Endodermal cell (in vitro differentiated cells): ENCODE data around the gene CAMK2D. TPM values are rescaled to one million over a fixed set of nuclear protein-coding genes. Genes with fewer than 3 reads are reported as not detected.

Experiments
- DNase-seq: peaks from one replicate; pipeline ENCODE4 v3.0.0-alpha.2; 2017
- H3K27ac ChIP-seq: 2 replicates; pipeline ENCODE4 v1.5.1; 2013; ENCODE audit warnings: mild to moderate bottlenecking, low read depth, low read length, moderate library complexity
- H3K27me3 ChIP-seq: 2 replicates; pipeline ENCODE4 v1.6.1; 2013; ENCODE audit warnings: mild to moderate bottlenecking, low read length, moderate library complexity; ENCODE audit not compliant: insufficient read depth, control insufficient read depth, poor library complexity, severe bottlenecking
- H3K36me3 ChIP-seq: 2 replicates; pipeline ENCODE4 v1.7.0; 2013; ENCODE audit warnings: mild to moderate bottlenecking, low read length, moderate library complexity; ENCODE audit not compliant: control insufficient read depth, insufficient read depth
- H3K4me1 ChIP-seq: one replicate; pipeline ENCODE4 v1.7.0; 2013; ENCODE audit warnings: low read length; ENCODE audit not compliant: control insufficient read depth, insufficient read depth
- H3K4me3 ChIP-seq: 2 replicates; pipeline ENCODE4 v1.5.1; 2013; ENCODE audit warnings: mild to moderate bottlenecking, low read length, moderate library complexity
- H3K9ac ChIP-seq: 2 replicates; pipeline ENCODE4 v1.6.1; 2013; ENCODE audit warnings: mild to moderate bottlenecking, low read length, moderate library complexity; ENCODE audit not compliant: poor library complexity, severe bottlenecking; ENCODE audit errors: extremely low read depth
- H3K9me3 ChIP-seq: 2 replicates; pipeline ENCODE4 v1.6.1; 2013; ENCODE audit warnings: mild to moderate bottlenecking, low read length, moderate library complexity; ENCODE audit not compliant: control insufficient read depth
- H3K27ac Mint-ChIP-seq: 2 replicates; pipeline ENCODE4 v1.8.0; 2020; ENCODE audit warnings: mixed read lengths
- H3K27me3 Mint-ChIP-seq: 2 replicates; pipeline ENCODE4 v1.8.0; 2021; ENCODE audit warnings: mild to moderate bottlenecking, mixed read lengths; ENCODE audit not compliant: insufficient read depth
- H3K36me3 Mint-ChIP-seq: 2 replicates; pipeline ENCODE4 v1.8.0; 2020; ENCODE audit warnings: low read depth, mixed read lengths
- H3K4me1 Mint-ChIP-seq: 2 replicates; pipeline ENCODE4 v1.8.0; 2020; ENCODE audit warnings: mixed read lengths
- H3K4me3 Mint-ChIP-seq: 2 replicates; pipeline ENCODE4 v1.8.0; 2020; ENCODE audit warnings: mild to moderate bottlenecking, moderate library complexity, mixed read lengths
- H3K9me3 Mint-ChIP-seq: 2 replicates; pipeline ENCODE4 v1.8.0; 2020; ENCODE audit warnings: mild to moderate bottlenecking, mixed read lengths
- CTCF ChIP-seq: fragments of 200-600 bp; sonication (generic); conservative IDR thresholded peaks from 2 replicates; pipeline ENCODE4 v1.5.0; 2021; ENCODE audit warnings: antibody characterized with exemption, mild to moderate bottlenecking
- WGBS, 2 experiments: methylation state at CpG; one replicate each; pipeline versions ENCODE4 v1.1.5 to v1.1.7; 2013; ENCODE audit warnings: missing lambda C conversion rate in 2 of 2, mixed read lengths in 1 of 2; ENCODE audit not compliant: insufficient coverage in 1 of 2, insufficient read length in 1 of 2; 5-methylcytosine and 5-hydroxymethylcytosine counted together
- total RNA-seq, 2 donors: library from RNA; stranded (reverse); fragmentation: NEBNext Ultra II Directional in 1 of 2; extraction: Animal tissue kit (Norgen Biotek cat#: 25700) in 1 of 2; gene quantifications; 2 replicates in 1 of 2; 3 replicates in 1 of 2; pipeline ENCODE4 v1.2.1, GENCODE V29; 2021

The CAMK2D gene
- total RNA-seq, 2 donors from 2014 or later = 91.1 to 120 TPM

- Mint-ChIP-seq H3K9me3 (no peaks in the 10 kb centered on the region), H3K36me3 (peaks cover 8% of the 10 kb centered on the region), H3K27me3 (no peaks in the 10 kb centered on the region), H3K27ac (no peak overlapping the region), H3K4me1 (peaks cover 48% of the 10 kb centered on the region), H3K4me3 (no peak overlapping the region)
- no peak for DNase-seq
- Histone ChIP-seq H3K9me3 (no peaks in the 10 kb centered on the region), H3K27ac (no peak overlapping the region), H3K9ac (no peak overlapping the region), H3K4me3 (no peak overlapping the region), H3K36me3 (peaks cover 5% of the 10 kb centered on the region), H3K4me1 (peaks cover 10% of the 10 kb centered on the region), H3K27me3 (no peaks in the 10 kb centered on the region)
- WGBS, 2 experiments = no CpG with 5 or more reads among the region's 1 CpG
- no peak for TF ChIP-seq CTCF
Observed at GRCh38 chr4:113641025-113641431, 120.5 kb downstream of the CAMK2D start.

GRCh38 chr4:113639326-113639725, 122.2 kb downstream of the CAMK2D start:
- no peaks in the 10 kb centered on the region for H3K27me3 Mint-ChIP-seq
- H3K36me3 Mint-ChIP-seq = peaks cover 9% of the 10 kb centered on the region
- H3K27ac Mint-ChIP-seq = no peak overlapping the region
- H3K9me3 Mint-ChIP-seq = no peaks in the 10 kb centered on the region
- no peak overlapping the region for H3K9ac ChIP-seq
- no peak for TF ChIP-seq CTCF
- H3K36me3 ChIP-seq = peaks cover 5% of the 10 kb centered on the region
- DNase-seq = no peak
- H3K4me3 Mint-ChIP-seq = no peak overlapping the region
- no peak overlapping the region for H3K4me3 ChIP-seq
- no peaks in the 10 kb centered on the region for H3K27me3 ChIP-seq
- H3K27ac ChIP-seq = no peak overlapping the region
- H3K4me1 ChIP-seq = peaks cover 5% of the 10 kb centered on the region
- no peaks in the 10 kb centered on the region for H3K9me3 ChIP-seq
- 90 to 99% methylated on average over 1 to 2 of the region's 2 CpGs for WGBS, 2 experiments
- H3K4me1 Mint-ChIP-seq = peaks cover 35% of the 10 kb centered on the region

GRCh38 chr4:113638562-113638832, 123.0 kb downstream of the CAMK2D start:
- no peak overlapping the region for H3K27ac ChIP-seq
- Mint-ChIP-seq H3K27me3 (no peaks in the 10 kb centered on the region), H3K4me3 (no peak overlapping the region), H3K4me1 (peaks cover 33% of the 10 kb centered on the region), H3K36me3 (peaks cover 9% of the 10 kb centered on the region), H3K27ac (no peak overlapping the region), H3K9me3 (no peaks in the 10 kb centered on the region)
- no peaks in the 10 kb centered on the region for H3K9me3 ChIP-seq
- WGBS, 2 experiments = 91 to 97% methylated on average over 3 of the region's 3 CpGs
- H3K36me3 ChIP-seq = peaks cover 1% of the 10 kb centered on the region
- H3K9ac ChIP-seq = no peak overlapping the region
- no peaks in the 10 kb centered on the region for H3K27me3 ChIP-seq
- no peak for DNase-seq
- peaks cover 5% of the 10 kb centered on the region for H3K4me1 ChIP-seq
- TF ChIP-seq CTCF = no peak
- H3K4me3 ChIP-seq = no peak overlapping the region
